Right ventricle myocardium superior (tissue), 1 donor: ENCODE measurements around the gene CDAN1. TPM values are rescaled to one million over a fixed set of nuclear protein-coding genes. Genes with fewer than 3 reads are reported as not detected.
"Not testable (repeated sequence)": the region's sequence is repeated elsewhere in the genome, so short reads cannot be mapped to it uniquely, and the experiment has no call there.

ENCODE experiments used
- ATAC-seq: fragments of 200-7000 bp; cut with Tn5 transposase; one replicate; pipeline ENCODE4 v1.9.1; 2020; ENCODE audit warnings: mild to moderate bottlenecking; ENCODE audit not compliant: poor library complexity
- DNase-seq: peaks from one replicate; pipeline ENCODE4 v3.0.0-alpha.2; 2020
- intact Hi-C: fragments of 100-400 bp; cut with DNase I; formaldehyde crosslinking; loops from one replicate; pipeline ENCODE4 v1.11.2; 2022
- long read RNA-seq: library from polyadenylated mRNA; unstranded; transcript quantifications from one replicate; pipeline ENCODE4 v2.0.0, GENCODE V29; 2021
- total RNA-seq: library from RNA; stranded (reverse); fragmentation: NEBNext Ultra II Directional; extraction: Animal tissue kit (Norgen Biotek cat#: 25700); gene quantifications from one replicate; pipeline ENCODE4 v1.2.1, GENCODE V29; 2021
- donor health status: DM: no; HTN: yes; CAD: no; lungs with severe emphysema.

CDAN1 gene
- total RNA-seq = 6.3 TPM
- long read RNA-seq, full-length matches to known transcripts = 2 of 15 reads
- long read RNA-seq, partial matches to known transcripts = 7 of 15 reads
- long read RNA-seq, other reads (novel, unspliced or antisense) = 6 of 15 reads

GRCh38 chr15:42736793-42737528 is at the start of gene CDAN1:
CDAN1 (minus strand) TSS chr15:42737128; CDS start chr15:42737102, 26 bp downstream.
- DNase-seq (peak; percentile 96), ATAC-seq (peak; percentile 99)
- intact Hi-C loops = no loop called here

GRCh38 chr15:42785569-42785968 is 48.6 kb upstream of the CDAN1 start:
- ATAC-seq = no peak
- intact Hi-C loops = no loop called here
- DNase-seq = no peak

GRCh38 chr15:42784705-42785104 is 47.8 kb upstream of the CDAN1 start:
- ATAC-seq = no peak

GRCh38 chr15:42782716-42783115 is 45.8 kb upstream of the CDAN1 start:
- intact Hi-C loops = no loop called here
- no peak for DNase-seq

More at GRCh38 chr15:42784705-42785104, 47.8 kb upstream of the CDAN1 start:
- intact Hi-C loops = no loop called here
- DNase-seq = no peak

GRCh38 chr15:42775416-42775815 is 38.5 kb upstream of the CDAN1 start:
- ATAC-seq (no peak), DNase-seq (no peak)
- intact Hi-C loops = no loop called here

More at GRCh38 chr15:42782716-42783115, 45.8 kb upstream of the CDAN1 start:
- ATAC-seq = no peak

GRCh38 chr15:42772901-42773300 is 36.0 kb upstream of the CDAN1 start:
- intact Hi-C loops = no loop called here
- ATAC-seq (no peak), DNase-seq (no peak)

GRCh38 chr15:42772144-42772543 is 35.2 kb upstream of the CDAN1 start:
- intact Hi-C loops = no loop called here
- DNase-seq = peak; percentile 56
- ATAC-seq = peak; percentile 51

GRCh38 chr15:42766109-42766508 is 29.2 kb upstream of the CDAN1 start:
- intact Hi-C loops, DNase-seq, ATAC-seq: not testable (repeated sequence)

GRCh38 chr15:42764154-42764731 is 27.3 kb upstream of the CDAN1 start:
- intact Hi-C loops, DNase-seq, ATAC-seq: not testable (repeated sequence)

GRCh38 chr15:42761813-42762212 is 24.9 kb upstream of the CDAN1 start:
- ATAC-seq, DNase-seq, intact Hi-C loops: not testable (repeated sequence)

GRCh38 chr15:42760759-42761158 is 23.8 kb upstream of the CDAN1 start:
- intact Hi-C loops = no loop called here
- ATAC-seq (no peak), DNase-seq (no peak)

- intact Hi-C loops = no loop called here
- ATAC-seq (no peak), DNase-seq (no peak)
Observed at GRCh38 chr15:42759093-42759492, 22.2 kb upstream of the CDAN1 start.

- DNase-seq (no peak), ATAC-seq (no peak)
- intact Hi-C loops = no loop called here
Observed at GRCh38 chr15:42750306-42750705, 13.4 kb upstream of the CDAN1 start.

GRCh38 chr15:42749266-42749665 is 12.3 kb upstream of the CDAN1 start:
- ATAC-seq (no peak), DNase-seq (no peak)
- intact Hi-C loops = no loop called here

- DNase-seq (no peak), ATAC-seq (no peak)
- intact Hi-C loops = no loop called here
Observed at GRCh38 chr15:42744195-42744594, 7.3 kb upstream of the CDAN1 start.

GRCh38 chr15:42742149-42742548 is 5.2 kb upstream of the CDAN1 start:
- intact Hi-C loops = no loop called here
- no peak for ATAC-seq
- DNase-seq = no peak

GRCh38 chr15:42741710-42742109 is 4.8 kb upstream of the CDAN1 start:
- intact Hi-C loops = no loop called here
- DNase-seq (no peak), ATAC-seq (no peak)

GRCh38 chr15:42737529-42738328 is 801 bp upstream of the CDAN1 start:
- ATAC-seq = no peak
- DNase-seq = no peak
- intact Hi-C loops = no loop called here

GRCh38 chr15:42736178-42736792 is 643 bp downstream of the CDAN1 start:
- ATAC-seq (peak; percentile 47), DNase-seq (no peak)
- intact Hi-C loops = no loop called here
